ENCODE data around the gene FZD1. TPM values are rescaled to one million over a fixed set of nuclear protein-coding genes. Genes with fewer than 3 reads are reported as not detected.

The FZD1 gene
- total RNA-seq: 26.6 and 30.9 TPM in 2 replicates

DNA sequence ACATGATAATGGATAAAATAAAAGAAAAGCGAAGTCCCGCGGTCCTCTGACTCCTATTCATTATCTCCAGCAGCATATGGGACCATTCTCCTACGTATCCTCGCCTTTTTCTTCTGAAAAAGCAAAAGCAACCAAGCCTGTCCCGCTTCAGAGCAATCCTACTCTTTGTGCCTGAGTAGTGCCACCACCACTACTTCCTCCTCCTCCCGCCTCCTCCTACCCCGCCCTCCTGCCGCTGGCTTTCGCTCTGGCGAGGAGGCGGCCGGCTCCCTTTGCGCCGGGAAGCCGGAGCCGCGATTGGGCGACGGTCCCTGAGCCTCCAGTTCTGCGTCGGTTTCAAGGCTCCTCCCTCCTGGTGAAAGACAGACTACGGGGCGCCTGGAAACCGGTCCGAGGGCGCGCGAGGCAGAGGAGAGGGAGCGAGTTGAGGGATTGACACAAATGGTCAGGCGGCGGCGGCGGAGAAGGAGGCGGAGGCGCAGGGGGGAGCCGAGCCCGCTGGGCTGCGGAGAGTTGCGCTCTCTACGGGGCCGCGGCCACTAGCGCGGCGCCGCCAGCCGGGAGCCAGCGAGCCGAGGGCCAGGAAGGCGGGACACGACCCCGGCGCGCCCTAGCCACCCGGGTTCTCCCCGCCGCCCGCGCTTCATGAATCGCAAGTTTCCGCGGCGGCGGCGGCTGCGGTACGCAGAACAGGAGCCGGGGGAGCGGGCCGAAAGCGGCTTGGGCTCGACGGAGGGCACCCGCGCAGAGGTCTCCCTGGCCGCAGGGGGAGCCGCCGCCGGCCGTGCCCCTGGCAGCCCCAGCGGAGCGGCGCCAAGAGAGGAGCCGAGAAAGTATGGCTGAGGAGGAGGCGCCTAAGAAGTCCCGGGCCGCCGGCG lies at the start of gene FZD1:
Gene FZD1, plus strand, starts transcription at position 388 of the 878 bp plus-strand sequence. Its CDS starts 448 bp downstream, at position 836.

All from pericardium fibroblast (primary cell).